ENCODE measurements around the gene CD79B.

CD79B gene

DNA sequence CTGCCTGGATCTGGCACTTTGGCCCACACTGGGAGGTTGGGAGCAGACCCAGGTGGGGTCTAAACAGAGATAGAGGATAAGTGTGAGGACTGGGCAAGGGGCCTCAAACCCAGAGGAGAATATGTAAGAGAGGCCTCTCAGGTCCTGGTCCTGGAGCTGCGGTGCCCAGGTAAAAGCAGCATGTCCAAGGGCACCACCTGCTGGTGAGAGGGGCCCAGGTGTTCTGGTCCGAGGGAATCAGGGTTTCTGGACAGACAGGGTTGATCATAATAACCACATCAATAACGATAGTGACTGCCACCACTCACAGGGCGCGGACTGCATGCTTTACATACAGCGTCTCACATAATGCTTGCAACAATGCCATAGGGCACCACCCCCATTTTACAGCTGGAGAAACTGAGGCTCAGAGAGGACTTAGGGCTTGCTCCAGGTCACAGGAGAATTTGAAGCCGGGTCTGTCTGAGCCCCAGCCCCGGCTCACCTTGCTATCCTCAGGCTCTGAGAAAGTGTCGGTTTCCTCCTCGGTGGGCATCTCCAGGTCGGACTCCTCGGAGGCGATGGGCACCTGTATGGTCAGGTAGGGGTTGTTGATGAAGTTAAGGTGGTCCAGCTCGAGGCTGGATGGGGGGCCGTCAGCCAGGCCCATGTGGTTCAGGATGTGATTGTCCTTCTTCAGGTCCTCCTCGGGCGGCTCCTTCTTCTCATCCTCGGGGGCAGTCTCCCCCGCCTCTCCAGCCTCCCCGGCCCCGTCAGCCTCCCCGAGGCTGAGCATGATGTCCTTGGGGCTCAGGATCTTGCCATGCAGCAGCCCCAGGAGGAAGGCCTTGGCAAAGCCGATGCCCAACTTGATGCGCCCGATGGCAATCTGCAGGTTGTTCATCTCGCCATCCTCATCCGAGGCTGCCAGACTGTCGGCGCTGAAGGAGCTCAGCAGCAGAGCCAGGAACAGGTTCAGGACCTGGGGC is 19.1 kb upstream of the CD79B start:
- no peak for DNase-seq (ENCODE audit: low read depth)

DNA sequence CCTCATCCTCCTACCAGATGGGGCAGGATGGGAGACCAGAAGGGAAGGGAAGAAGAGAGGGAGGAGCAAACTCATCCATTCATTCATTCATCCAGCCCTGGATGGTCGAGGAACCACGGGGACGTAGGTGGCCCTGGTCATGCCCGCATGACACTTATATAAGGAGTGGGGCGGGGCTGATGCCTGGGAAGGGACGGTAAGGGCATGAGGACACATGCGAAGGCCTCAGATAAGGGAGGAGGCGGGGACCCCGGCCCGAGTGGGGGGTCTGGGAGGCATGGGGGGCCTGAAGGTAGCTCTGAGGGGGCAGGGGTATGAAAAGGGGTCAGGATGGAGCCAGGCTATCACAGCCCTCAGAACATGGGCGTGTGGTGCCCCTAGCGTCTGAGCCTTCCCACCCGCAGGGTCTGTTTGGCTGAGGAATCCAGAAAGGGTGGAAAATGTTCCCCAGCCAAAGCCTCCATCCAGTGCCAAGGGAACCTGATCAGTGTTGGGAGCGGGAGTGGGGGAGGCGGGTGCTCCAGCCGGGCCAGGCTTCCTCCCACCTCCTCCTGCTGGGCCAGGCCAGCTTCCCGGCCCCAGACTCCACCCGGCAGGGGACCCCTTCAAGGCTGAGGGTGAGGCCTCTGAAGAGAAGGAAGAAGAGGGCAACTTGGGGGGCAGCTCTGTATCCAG is 17.6 kb upstream of the CD79B start:
- no peak for DNase-seq (ENCODE audit: low read depth)

DNA sequence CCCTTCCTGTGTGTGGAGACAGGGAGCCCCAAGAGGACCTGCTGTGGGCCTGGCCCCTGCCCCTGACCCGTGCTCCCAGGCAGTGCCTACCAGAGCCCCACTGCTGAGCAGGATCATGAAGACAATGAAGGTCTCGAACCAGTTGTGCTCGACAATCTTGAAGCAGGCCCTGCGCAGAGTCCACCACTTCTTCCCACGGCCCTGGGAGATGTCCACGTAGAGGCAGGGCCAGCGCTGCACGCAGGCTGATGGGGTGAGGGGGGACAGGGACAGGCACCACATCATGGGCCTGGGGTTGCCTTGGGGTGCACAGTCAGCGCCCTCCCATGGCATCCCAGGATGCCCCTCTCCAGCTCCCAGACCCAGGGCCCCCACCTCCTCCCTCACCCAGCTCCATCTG is 16.4 kb upstream of the CD79B start:
- no peak for DNase-seq (ENCODE audit: low read depth)

DNA sequence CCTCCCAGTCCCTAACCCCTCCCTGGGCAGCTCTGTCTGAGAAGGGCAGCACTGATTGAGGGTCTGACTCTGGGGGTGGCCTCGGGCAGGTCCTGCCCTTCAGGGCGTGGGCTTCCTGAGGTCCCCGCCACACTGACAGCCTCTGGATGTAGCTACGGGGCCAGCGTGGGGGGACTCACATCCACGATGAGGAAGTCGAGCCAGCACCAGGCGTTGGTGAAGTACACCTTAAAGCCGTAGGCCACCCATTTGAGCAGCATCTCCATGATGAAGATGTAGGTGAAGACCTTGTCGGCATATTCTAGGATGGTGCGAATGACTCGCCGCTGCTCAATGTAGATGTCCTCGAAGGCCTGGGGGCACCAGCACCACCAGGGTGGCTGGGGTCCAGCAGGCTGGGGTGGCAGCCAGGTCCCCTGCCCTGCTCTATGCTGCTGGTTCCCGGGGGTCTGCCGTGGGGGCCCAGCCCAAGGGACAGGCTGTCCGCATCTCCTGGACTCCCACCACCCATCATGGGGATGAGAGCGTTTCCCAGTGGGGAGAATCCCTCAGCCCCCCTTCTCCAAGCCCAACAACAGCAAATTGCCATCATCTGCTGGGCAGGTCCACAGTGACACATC is 15.7 kb upstream of the CD79B start:
- DNase-seq (ENCODE audit: low read depth): no peak

DNA sequence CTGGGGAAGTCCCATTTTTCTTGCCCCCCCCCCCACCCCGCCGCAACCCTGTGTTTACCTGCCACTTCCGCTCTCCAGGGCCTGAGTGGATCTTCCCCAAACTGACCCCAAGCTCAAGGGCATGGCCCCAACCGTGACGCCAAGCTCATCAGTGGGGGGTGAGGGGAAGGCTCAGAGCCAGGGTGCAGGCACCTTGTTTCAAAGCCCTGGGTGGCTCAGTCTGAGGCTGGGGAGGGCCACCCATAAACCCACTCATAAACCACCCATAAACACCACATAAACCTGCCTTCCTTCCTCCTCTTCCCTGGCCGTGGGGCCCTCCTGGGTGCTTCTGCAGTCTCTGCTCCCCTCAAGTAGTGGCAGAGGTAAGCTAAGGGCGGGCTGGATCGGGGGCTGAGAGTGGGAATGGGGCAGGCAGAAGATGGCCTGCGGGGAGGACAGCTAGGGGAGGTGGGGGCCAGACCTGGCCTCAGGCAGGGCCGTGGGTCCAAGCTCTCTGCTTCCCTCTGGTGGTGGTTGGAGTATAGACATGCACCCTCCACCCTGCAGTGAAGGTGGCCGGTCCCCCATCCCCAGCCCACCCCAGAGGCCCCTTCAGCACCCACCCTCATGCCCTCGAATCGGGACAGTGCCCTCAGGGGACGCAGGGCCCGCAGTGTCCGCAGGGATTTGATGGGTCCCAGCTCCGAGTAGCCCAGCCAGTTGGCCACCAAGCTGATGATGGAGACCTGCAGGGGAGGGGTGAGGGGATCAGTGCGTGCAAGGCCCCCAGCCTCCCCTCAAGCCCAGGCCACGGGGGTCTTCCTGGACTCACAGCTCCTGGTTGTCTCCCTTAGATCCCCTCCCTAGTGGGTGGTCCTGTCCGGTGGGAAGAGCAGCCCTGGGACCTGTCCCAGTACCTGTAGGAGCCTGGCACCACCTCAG is 14.6 kb upstream of the CD79B start:
- no peak for DNase-seq (ENCODE audit: low read depth)

DNA sequence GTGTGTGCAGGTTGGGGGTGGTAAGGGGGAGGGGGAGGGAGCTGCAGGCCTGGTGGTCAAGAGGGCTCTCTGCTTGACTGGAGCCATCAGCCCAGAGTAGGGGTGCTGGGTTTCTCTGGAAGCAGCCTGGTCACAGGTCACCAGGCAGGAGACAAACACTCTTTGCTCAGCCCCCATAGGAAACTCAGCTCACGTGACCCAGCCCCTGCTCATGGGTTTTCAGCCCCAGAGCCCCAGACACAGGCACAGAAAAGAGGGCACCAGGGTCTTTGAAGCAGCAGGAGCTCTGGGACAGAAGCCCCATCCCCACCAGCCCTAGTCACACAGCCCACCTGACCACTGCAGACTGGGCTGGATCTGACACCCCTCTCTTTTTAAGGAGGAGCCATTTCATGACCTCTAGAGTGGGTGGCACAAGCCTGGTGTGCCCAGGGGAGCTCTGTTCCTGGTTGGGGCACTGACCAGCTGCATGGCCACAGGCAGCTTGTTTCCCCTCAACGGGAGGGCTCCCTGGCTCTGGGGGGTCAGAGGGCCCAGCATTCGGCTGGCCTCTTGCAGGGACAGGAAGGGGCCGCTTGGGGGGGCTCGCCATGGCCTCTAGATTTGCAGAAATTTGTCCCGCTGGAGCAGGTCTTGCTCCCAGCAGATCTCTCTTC is 13.8 kb upstream of the CD79B start:
- DNase-seq (ENCODE audit: low read depth): no peak

DNA sequence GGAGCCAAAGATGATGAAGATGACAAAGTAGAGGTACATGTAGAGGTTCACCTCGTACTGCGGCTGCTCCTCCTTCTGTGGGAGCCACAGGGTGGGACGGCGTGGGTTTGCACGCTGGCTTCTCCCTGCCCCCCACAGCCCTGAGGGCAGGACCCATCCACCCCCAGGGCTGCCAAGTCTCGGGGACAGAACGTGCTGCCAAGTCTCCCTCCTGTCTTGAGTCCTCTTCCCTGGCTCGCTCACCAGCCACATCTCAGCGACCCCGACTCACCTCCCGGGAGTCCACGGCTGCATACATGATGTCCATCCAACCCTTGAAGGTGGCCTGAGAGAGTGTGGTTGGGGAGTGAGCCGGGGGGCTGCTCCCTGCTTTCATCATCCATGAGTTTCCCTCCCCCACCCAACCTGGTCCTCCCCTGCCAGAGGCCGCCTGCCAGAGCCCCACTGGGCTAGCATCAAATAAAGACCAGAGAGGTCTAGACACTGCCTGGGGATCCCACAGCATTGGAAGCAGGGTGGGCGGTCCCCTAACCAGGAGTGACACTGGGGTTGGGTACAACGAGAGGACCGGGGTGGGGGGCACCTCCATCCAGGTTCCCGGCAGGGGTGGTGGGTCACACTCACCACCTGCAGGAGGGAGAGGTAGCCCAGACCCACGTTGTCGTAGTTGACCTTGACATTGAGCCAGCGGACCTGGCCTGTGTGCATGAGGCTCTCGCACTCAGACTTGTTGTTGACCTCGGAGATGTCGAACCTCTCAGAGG is 12.8 kb upstream of the CD79B start:
- DNase-seq (ENCODE audit: low read depth): no peak

DNA sequence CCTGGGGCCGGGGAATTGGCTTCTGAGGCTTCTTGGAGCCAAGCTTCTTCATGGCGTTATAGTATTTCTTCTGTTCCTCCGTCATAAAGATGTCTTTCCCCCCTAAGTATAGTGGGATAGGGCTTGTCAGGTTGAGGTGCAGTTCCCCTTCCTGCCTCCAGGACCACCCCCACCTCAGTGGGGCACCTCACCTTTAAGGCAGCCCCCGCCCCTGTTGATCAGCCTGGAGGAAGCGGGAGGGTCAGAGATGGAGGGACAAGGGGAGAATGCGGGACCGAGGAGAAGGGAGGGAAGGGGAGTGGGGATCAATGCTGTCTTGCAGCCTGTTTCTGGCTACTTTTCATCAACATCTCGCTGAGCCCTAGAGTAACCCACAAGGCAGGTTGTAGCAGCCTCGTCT is 11.6 kb upstream of the CD79B start:
- DNase-seq (ENCODE audit: low read depth): no peak

DNA sequence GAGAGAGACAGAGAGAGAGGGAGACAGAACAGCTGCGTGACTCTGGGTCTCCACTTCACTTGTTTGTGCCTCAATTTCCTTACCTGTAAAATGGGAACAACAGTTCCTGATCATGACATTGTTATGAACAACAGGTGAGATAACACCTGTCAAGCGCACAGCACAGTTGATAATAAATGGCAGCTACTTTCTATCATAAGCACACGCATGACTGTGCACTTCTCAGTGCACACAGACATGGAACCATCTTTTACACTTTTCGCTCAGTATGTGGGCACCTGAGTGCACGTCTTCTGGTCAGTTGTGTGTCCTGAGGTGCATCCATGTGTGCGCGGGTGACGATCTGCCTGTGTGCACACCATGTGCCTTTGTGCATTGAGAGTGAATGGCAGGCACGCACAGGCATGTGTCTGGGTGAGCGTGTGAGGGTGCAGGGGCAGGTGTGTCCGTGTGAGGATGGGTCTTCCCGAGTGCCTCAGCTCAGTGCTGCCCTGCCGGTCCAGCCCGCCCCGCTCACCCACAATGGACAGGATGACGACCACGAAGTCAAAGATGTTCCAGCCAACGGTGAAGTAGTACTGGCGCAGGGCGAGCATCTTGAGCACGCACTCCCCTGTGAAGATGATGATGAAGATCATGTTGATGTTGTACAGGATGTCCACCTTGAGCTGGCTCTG is 10.3 kb upstream of the CD79B start:
- no peak for DNase-seq (ENCODE audit: low read depth)

DNA sequence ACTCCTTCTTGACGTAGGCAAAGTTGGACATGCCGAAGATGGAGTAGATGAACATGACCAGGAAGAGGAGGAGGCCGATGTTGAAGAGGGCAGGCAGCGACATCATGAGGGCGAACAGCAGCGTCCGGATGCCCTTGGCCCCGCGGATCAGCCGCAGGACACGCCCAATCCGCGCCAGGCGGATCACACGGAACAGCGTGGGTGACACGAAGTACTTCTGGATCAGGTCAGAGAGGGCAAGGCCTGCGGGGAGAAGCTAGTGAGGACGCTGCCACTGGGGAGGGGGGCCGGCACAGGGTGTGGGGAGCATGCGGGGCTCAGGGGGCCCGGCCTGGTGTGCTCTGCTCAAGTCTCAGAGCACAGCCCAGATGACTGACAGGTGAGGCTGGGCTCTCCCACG is 9.6 kb upstream of the CD79B start:
- no peak for DNase-seq (ENCODE audit: low read depth)

DNA sequence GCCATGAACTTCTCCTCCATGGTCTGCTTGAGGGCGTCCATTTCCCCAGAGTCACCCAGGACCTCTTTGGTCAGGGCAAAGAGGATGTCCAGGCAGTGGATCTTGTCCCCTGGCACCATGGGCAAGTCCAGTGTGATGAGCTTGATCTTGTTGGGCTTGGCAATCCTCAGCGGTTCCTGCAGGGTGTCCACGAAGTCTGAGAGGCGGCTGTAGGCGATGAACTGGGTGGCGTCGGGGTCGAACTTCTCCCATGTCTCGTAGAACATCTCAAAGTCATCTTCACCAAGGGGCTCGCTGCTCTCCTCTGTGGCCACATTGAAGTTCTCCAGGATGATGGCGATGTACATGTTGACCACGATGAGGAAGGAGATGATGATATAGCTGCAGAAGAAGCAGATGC is 9.0 kb upstream of the CD79B start:
- no peak for DNase-seq (ENCODE audit: low read depth)

DNA sequence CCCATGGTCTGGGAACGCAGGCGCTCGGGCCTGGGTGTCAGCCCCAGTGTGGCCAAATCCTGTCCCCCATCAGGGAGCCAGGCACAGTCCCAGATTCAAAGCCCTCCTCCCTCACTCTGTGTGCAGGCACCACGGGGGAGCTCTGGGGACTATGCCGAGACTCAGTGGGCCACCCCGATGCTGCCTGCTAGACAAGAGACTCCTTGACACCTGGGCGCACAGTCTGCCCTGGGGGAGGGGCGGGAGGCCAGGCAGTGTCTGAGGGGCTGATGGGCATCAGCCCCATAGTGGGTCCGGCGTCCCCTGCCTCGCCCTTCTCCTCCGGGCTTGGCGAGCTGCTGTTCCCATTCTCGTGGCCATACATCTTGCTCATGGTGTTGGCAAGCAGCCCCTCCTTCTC is 8.5 kb upstream of the CD79B start:
- no peak for DNase-seq (ENCODE audit: low read depth)

DNA sequence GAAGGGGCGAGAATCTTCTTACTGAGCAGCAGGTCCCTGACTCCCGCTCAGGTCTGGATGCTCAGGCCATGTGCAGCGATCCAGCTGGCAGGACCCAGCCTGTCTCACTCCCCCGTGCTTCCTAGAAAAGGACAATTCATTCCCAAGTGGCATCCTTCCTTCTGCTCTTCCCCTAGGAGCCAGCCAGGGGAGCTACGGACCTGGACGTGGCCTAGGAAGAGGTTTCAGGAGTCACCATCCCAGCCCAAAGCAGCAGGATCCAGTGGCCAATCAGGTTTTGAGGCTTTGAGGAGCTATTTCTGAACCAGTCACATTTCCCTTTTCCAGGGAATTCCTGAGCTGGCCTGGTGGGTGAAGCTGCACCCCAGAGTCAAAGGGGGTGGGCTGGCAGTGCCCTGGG is 7.8 kb upstream of the CD79B start:
- no peak for DNase-seq (ENCODE audit: low read depth)

DNA sequence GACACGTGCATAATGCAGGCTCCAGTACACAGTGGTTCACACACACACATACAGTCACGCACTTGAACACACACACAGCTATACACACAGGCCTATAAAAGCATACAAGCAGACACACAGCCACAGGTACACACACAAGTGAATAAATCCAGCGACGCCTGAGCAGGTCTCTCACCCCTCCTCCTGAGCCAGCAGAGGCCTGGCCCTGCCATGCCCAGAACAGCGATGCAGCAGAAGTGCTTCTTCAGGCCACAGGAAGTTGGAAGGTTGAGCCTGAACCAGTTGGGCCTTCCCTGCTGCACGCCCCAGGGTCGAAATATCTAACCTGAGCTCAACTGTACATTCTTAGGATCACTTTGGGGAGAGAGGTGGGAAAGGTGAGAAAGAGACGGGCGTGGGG is 7.3 kb upstream of the CD79B start:
- DNase-seq (ENCODE audit: low read depth): no peak

DNA sequence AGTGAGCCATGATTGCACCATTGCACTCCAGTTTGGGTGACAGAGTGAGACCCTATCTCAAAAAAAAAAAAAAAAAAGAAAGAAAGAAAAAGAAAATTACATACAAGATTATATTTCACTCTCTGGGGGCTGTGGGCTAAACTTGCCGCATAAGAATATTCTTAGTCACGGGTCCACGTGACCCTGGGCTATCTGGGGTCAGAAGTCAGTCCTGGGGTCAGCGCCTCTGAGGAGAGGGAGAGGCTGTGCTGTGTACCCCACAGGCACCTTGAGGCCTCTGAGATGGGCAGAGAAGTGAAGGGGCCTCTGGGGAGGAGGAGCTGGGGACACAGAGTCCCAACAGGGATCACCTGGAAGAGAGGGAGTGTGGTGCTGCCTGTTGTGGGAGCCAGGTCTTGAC is 5.8 kb upstream of the CD79B start:
- DNase-seq (ENCODE audit: low read depth): no peak

DNA sequence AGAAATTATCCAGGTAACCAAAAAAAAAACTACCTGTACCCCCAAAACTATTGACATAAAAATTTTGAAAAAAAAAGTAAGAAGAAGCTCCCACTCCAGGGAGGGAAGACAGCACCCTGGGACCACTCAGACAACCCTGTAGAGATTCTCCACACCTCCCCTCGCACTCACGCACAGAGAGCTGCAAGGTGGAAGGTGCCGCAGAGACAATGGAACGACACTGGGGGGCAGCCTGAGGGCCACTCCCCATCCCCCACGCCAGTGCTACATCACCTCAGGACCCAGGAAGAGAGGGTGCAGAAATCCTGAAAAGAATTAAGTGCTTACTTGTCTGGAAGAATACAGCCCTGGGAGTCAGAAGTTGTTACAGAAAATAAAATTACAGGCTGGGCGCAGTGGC is 5.2 kb upstream of the CD79B start:
- DNase-seq (ENCODE audit: low read depth): no peak

DNA sequence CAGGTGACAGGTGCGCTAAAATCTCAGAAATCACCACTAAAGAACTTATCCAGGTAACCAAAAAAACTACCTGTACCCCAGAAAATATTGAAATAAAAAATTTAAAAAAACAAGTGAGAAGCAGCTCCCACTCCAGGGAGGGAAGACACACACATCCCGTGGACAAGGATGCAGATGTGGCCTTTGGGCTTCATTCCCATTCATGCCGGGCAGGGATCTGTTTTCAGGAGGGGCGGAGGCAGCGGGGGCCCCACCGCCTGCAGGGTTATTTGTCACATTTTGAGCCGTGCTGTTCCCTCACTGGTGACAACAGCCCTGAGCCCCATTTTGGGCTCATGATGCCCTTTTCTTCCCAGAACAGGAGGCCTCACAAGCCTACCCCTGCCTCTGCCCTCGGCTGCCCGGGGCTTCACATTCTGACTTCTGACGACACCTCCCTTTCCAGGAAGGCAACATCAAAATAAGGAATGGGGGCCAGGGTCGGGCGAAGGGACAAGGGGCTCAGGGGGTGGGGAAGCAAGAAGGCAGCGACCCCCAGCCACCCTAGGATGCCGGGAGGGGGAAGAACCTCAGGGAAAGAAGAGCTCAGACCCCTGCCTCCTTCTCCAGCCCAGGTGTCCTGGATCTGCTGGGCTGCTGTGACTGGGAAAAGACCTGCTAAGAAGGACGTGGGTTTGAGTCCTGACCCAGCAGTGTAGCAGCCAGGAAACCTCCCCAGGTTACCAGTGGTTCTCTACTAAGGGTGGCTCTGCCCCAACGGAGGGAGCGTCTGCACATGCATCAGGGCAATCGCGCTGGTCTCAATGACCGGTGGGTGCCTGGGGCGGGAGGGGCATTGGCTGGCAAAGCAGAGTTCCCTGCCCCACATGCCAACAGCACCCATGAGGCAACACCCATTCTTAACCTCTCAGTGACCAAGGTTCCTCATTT is 2.3 kb upstream of the CD79B start:
- DNase-seq (ENCODE audit: low read depth): no peak

DNA sequence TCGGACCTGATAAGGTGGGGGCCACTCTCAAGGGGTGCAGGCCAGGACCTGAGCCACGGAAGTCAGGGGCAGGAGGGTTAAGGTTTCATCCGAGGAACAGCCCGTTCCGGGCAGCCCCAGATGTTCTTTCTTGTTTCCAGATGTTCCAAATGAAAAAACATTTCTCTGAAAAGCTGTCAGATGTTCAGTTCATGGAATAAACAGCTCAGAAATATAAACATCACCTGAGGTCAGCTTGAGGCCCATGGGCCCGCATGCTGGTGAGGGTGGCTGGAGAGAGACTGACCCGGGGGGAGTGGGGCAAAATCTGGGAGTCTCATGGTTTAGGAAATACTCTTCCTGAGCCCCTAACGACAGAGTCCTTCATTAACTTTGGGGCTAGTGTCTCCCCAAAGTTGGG is 1.5 kb upstream of the CD79B start:
- DNase-seq (ENCODE audit: low read depth): no peak

DNA sequence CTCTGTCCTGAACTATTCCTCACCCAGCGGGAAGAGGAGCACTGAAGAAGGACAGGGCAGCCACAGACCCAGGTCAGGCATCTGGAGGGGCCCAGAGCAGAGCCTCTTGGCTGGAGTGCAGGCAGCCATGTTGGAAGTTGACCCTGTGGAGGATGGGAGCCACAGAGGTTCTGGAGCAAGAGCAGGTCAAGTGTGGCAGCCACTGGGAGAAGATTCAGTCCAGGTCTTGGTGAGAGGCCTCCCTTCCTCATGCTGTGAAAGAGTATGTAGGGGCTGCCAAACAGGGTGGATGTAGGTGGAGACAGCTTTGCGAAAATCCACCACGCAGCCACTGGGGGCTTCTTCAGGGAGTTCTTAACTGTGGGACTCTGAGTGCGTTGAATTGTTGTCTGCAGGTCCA is 590 bp upstream of the CD79B start:
- no peak for DNase-seq (ENCODE audit: low read depth)
